ACC112 (cell line): Measurements from ENCODE around the gene NR1H2.
"Not testable (repeated sequence)": the region's sequence is repeated elsewhere in the genome, so short reads cannot be mapped to it uniquely, and the experiment has no call there.

Experiments used
- H2AFZ ChIP-seq: fragments of 200-600 bp; sonication (generic); one replicate; pipeline ENCODE4 v1.6.0; 2017; ENCODE audit warnings: antibody characterized with exemption, low read length; ENCODE audit not compliant: unreplicated experiment
- H3K27ac ChIP-seq: fragments of 200-600 bp; sonication (generic); 2 replicates; pipeline ENCODE4 v1.5.1; 2014; ENCODE audit warnings: low read depth, mild to moderate bottlenecking, antibody characterized with exemption, low read length, moderate library complexity
- H3K27me3 ChIP-seq: fragments of 200-600 bp; sonication (generic); 2 replicates; pipeline ENCODE4 v1.6.1; 2014; ENCODE audit warnings: mild to moderate bottlenecking, antibody characterized with exemption, low read length, moderate library complexity, mixed read lengths; ENCODE audit not compliant: insufficient read depth
- H3K36me3 ChIP-seq: fragments of 200-600 bp; sonication (generic); 2 replicates; pipeline ENCODE4 v1.6.1; 2016; ENCODE audit warnings: mild to moderate bottlenecking, antibody characterized with exemption, low read length, moderate library complexity, mixed read lengths; ENCODE audit not compliant: insufficient read depth
- H3K4me1 ChIP-seq: fragments of 200-600 bp; sonication (generic); one replicate; pipeline ENCODE4 v1.6.1; 2016; ENCODE audit warnings: low read length, mixed read lengths; ENCODE audit not compliant: insufficient read depth, unreplicated experiment, control insufficient read depth
- H3K4me3 ChIP-seq: fragments of 200-600 bp; sonication (generic); 2 replicates; pipeline ENCODE4 v1.5.1; 2014; ENCODE audit warnings: mild to moderate bottlenecking, low read depth, low read length
- H3K79me2 ChIP-seq: fragments of 200-600 bp; sonication (generic); one replicate; pipeline ENCODE4 v1.6.0; 2016; ENCODE audit warnings: low read length; ENCODE audit not compliant: control insufficient read depth, unreplicated experiment, insufficient read depth

NR1H2 gene

DNA sequence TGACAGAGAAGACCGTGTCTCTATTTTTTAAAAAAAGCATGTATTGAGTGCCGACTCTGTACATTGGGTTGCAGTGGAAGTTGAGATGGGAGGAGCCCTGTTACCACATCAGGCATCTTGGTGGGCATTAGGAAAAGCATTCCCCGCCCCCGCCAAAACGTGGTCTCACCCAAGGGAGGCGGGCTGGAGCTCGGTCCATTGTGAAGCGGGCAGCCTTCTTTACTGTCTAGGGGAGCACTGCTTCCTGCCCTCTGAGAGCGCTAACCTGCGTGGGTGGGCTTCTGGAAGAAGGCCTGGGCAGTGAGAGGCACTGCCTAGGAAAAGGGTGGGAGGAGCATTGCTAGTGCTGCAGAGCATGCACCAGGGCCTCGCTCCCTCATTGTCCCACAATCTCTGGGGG lies 3.9 kb downstream of the NR1H2 start:
- H3K27ac ChIP-seq, result no peak overlapping the region
- no peaks in the 10 kb centered on the region for H3K27me3 ChIP-seq
- H3K36me3 ChIP-seq, result no peaks in the 10 kb centered on the region
- H2AFZ ChIP-seq, result no peak overlapping the region
- no peaks in the 10 kb centered on the region for H3K4me1 ChIP-seq
- H3K79me2 ChIP-seq, result peaks cover 5% of the 10 kb centered on the region
- no peak overlapping the region for H3K4me3 ChIP-seq

DNA sequence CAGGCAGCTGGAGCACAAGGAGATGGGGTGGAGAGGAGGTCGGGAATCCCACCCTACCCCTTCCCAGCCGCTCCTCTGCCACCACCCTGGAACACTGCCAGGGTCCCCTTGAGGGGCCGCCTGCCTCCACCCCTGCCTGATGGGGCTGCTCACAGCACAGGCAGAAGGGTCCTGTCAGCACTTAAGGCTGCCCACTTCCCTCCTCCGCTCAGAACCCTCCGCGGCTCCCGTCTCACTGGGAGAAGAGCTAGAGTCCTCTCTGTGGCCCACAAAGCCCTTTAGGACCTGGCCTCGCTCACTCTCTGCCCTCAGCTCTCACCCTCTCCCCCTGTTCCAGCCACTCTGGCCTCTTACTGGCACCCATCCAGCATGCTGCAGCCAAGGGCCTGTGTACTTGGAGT lies 4.5 kb downstream of the NR1H2 start:
- peaks cover 10% of the 10 kb centered on the region for H3K79me2 ChIP-seq
- no peak overlapping the region for H3K4me3 ChIP-seq
- no peak overlapping the region for H2AFZ ChIP-seq
- H3K27me3 ChIP-seq, result no peaks in the 10 kb centered on the region
- no peaks in the 10 kb centered on the region for H3K4me1 ChIP-seq
- H3K27ac ChIP-seq, result no peak overlapping the region
- H3K36me3 ChIP-seq, result no peaks in the 10 kb centered on the region

DNA sequence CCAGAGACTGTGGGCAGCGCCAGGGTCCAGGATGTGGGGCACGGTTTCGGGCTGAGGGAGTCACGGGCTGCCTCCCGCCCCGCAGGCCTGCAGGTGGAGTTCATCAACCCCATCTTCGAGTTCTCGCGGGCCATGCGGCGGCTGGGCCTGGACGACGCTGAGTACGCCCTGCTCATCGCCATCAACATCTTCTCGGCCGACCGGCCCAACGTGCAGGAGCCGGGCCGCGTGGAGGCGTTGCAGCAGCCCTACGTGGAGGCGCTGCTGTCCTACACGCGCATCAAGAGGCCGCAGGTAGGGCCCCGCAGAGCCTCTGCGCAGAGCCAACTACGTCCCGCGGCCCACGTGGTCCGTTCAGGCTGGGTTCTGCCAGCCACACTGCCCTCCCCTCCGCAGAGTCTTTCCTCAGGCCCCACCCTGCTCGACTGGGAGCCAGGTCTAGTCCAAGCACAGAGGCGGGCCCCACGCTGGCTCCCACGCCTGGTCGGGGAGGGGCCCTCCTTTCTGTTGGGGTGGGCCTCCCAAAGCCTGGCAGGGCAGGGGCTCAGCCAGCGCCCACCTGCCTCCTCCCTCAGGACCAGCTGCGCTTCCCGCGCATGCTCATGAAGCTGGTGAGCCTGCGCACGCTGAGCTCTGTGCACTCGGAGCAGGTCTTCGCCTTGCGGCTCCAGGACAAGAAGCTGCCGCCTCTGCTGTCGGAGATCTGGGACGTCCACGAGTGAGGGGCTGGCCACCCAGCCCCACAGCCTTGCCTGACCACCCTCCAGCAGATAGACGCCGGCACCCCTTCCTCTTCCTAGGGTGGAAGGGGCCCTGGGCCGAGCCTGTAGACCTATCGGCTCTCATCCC lies 5.8 kb downstream of the NR1H2 start:
- Histone ChIP-seq H3K36me3 (no peaks in the 10 kb centered on the region), H3K27ac (no peak overlapping the region), H3K27me3 (no peaks in the 10 kb centered on the region), H3K4me1 (no peaks in the 10 kb centered on the region), H3K4me3 (no peak overlapping the region), H3K79me2 (peaks cover 18% of the 10 kb centered on the region), H2AFZ (no peak overlapping the region)

DNA sequence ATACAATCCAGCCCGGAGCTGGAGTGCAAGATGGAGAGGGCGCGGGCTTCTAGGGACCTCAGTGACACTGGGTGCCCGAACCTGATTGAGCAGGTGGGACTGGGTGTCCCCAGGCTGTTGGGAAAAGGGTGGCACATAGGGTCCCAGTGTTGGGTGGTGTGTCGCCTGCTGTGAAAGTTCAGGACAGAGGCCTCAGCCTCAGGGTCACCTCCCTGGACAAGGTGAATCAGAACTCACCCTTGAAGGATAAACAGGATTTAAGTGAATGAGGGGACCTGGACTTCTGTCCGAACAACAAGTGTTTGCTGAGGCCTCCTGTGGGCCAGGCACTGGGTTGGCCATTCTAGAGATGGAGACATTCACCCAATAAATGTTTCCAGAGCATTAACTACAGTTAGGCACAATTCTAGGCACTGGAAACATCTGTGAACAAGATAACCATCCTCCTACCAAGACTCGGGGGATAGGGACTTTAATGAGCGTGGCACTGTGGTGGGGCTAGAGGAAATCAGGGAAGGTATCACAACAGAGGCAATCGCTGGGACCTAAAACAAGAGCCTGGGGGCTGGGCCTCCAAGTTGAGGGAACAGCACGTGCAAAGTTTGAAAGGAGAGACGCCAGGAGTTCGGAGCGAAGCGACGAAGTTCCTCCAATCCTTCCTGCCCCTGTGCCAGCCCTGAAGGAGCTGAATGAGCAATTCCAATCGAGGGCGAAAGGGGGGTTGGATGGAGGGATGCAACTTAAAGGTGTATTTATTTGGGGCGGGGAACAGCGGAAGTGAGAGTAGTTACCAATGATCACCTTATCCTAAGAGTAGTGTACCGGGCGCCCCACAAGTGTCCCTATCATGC lies 7.0 kb downstream of the NR1H2 start:
- Histone ChIP-seq H3K36me3 (no peaks in the 10 kb centered on the region), H3K4me1 (no peaks in the 10 kb centered on the region), H3K27ac (no peak overlapping the region), H3K4me3 (peak overlapping the region; percentile 84), H3K79me2 (peaks cover 20% of the 10 kb centered on the region), H3K27me3 (no peaks in the 10 kb centered on the region), H2AFZ (no peak overlapping the region)

DNA sequence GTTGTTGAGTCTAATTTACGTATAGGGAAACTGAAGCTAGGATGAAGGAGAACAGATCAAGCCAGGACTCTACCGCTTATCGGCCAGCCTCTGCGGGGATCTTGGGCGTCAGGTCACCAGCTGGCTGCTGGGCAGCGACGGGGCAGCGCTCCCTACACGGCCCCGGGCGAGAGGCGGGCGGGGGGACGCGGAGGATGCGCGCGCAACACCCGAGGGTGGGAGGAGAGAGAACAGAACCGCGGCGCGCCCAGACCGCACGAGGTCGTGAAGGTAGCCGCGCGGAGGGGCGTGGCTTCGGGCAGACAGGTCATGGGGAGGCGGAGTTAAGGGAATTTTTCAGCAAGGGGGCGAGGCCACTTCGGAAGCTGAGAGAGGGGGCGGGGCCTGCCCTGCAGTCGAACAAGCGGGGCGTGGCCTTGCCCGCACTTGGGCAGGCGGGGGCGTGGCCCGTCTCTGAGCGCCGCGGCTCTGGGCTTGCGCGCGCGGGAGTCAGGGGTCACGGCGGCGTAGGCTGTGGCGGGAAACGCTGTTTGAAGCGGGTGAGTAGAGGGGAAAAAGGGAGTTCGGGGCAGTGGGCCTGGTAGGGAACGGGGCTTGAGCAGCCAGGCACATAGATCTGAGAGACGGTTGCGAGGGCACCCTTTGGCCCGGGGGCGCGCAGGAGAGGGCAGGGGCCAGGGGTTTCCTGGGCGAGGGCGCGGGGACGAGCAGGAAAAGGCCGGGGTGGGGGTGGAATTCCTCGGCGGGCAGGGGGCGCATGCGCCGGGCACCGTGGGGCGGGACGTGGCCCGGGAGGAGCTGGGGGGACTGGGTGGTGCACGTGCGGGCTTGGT lies 7.8 kb downstream of the NR1H2 start, which contains the start of gene POLD1:
TSS of gene POLD1 (plus strand) at position 496 of the 833 bp plus-strand sequence. CDS start 14,505 bp downstream, outside the sequence.
- Histone ChIP-seq H3K4me1 (no peaks in the 10 kb centered on the region), H2AFZ (peak within 1 kb of the TSS; percentile 34), H3K36me3 (no peaks in the 10 kb centered on the region), H3K27me3 (no peaks in the 10 kb centered on the region), H3K4me3 (peak within 1 kb of the TSS; percentile 84), H3K79me2 (peaks cover 24% of the 10 kb centered on the region), H3K27ac (peak within 1 kb of the TSS; percentile 71)

DNA sequence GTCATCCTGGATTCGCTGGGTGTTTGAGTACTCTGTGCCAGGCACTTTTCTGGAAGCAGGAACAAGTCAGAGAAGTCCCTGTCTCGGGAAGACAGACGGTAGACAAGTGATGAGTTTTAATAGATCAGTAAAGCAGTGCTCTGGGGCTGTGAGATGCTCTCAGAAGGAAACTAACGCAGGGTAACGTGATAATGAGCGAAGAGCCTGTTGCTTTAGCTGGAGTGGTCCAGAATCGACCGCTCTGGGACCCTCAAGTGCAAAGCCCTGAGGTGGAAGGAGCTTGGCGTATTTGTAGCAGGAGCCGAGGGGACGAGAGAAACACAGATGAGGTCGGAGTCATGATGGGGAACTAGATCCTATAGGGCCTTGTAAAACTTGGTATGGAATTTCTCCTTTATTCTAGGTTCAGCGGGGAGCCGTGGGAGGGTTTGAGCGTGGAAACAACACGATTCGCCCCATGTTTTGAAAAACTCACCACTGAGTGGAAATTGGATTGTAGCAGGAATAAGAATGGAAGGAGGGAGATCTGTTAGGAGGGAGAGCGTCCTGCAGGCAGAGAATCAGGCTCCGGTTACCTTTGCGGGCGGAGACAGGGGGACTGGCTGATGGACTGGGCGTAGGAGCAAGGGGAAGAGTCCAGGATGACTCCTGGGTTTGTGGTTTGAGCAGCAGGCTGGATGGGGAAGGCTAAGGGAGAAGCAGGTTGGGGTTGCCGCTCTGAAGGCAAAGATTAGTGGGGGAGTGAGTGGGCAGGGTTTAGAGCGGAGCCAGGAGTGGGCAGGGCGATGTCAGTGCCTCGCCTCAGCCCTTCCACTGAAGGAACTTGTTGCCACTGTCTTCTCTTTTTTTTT lies 8.7 kb downstream of the NR1H2 start:
- Histone ChIP-seq H2AFZ (peak overlapping the region; percentile 34), H3K4me3 (peak overlapping the region; percentile 84), H3K27me3 (no peaks in the 10 kb centered on the region), H3K4me1 (no peaks in the 10 kb centered on the region), H3K27ac (peak overlapping the region; percentile 71), H3K79me2 (peaks cover 27% of the 10 kb centered on the region), H3K36me3 (no peaks in the 10 kb centered on the region)

DNA sequence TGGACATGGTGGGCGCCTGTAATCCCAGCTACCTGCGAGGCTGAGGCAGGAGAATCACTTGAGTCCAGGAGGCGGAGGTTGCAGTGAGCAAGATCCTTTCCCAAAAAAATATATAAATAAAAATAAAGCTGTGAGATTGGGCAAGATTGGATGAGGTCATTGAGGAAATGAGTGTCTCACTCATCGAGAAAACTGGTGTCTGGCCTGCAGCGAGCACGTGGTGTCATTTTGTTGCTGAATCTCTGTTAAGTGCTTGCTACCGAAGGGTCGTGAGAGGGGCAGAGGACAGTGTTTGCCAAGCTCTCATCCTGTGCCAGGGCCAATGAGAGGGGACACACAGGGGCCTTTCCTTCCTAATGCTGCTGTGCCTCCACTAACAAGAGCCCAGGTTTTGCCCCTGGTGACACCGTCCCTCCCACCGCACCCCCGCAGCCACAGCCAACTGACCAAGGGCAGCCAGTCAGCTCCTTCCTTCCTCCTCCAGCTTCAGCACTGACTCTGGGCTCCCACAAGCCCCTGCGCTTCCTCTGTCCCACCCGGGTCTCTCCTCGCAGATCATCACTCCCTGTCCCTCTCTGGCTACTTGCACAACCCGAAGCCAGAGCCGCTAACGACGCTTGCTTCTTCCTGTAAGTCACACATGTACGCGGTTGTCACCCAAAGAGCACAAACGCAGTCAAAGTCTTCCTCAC lies 11.1 kb downstream of the NR1H2 start:
- no peaks in the 10 kb centered on the region for H3K36me3 ChIP-seq

DNA sequence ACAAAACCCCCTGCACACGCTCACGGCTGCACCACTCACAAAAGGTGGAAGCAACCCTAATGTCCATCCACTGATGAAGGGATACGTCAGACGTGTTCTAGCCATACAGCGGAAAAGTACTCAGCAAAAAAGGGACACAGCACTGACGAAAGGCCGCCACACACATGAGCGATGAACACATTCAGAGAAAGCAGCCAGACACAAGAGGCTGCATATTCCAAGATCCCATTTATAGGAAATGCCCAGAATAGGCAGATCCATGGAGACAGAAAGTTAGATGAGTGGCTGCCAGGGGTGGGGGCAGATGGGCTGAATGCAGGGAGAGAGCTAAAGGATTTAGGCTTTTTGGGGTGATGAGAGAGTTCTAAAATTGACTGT lies 11.6 kb downstream of the NR1H2 start:
- Histone ChIP-seq H3K27ac (no peak overlapping the region), H3K36me3 (no peaks in the 10 kb centered on the region)

More for the DNA sequence above, 11.1 kb downstream of the NR1H2 start:
- H3K4me1 ChIP-seq, result no peaks in the 10 kb centered on the region
- H2AFZ ChIP-seq, result no peak overlapping the region
- H3K27me3 ChIP-seq, result no peaks in the 10 kb centered on the region
- peaks cover 27% of the 10 kb centered on the region for H3K79me2 ChIP-seq
- no peak overlapping the region for H3K4me3 ChIP-seq
- no peak overlapping the region for H3K27ac ChIP-seq

DNA sequence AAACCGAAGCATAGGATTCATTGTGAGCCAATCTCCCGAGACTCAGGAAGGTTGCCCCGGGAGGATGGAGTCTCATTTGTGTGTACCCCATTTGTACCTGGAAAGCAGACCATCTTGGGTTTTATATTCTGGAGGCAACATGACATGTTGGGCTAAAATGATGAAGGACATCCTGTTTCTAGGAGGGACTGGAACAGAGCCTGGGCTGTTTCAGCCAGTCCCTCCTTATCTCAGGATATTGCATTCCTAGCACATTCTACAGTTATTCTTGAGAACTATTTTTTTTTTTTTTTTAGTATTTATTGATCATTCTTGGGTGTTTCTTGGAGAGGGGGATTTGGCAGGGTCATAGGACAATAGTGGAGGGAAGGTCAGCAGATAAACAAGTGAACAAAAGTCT lies 14.0 kb downstream of the NR1H2 start:
- H3K27me3 ChIP-seq, H3K36me3 ChIP-seq, H3K4me3 ChIP-seq, H3K27ac ChIP-seq, H2AFZ ChIP-seq, H3K4me1 ChIP-seq: not testable (repeated sequence)
- H3K79me2 ChIP-seq, result peaks cover 29% of the 10 kb centered on the region

More for the DNA sequence above, 11.6 kb downstream of the NR1H2 start:
- H3K27me3 ChIP-seq, result no peaks in the 10 kb centered on the region
- H3K4me1 ChIP-seq, result no peaks in the 10 kb centered on the region
- no peak overlapping the region for H2AFZ ChIP-seq
- H3K4me3 ChIP-seq, result no peak overlapping the region
- H3K79me2 ChIP-seq, result peaks cover 27% of the 10 kb centered on the region
